K562 (cell line): ENCODE results near the gene CDKN2D. TPM values are rescaled to one million over a fixed set of nuclear protein-coding genes. Genes with fewer than 3 reads are reported as not detected.
A peak's percentile ranks its signal among the peaks of the same experiment; 100 is the strongest.

Source experiments
- ATAC-seq: fragments of 200-7000 bp; cut with Tn5 transposase; 3 replicates; pipeline ENCODE4 v1.9.1; 2020; ENCODE audit warnings: moderate library complexity
- Bru-seq: library from RNA; stranded (reverse); fragments of 400-500 nt; gene quantifications from one replicate; lab custom pipeline; 2021; lab: Mats Ljungman, UMichigan
- BruChase-seq, 2 experiments: library from RNA; stranded (reverse); fragments of 400-500 nt; gene quantifications; one replicate each; lab custom pipeline; 2021; lab: Mats Ljungman, UMichigan
- BruUV-seq: library from RNA; stranded (reverse); fragments of 400-500 nt; replicated peaks from 2 replicates; lab custom pipeline; 2021; lab: Mats Ljungman, UMichigan
- CTCF ChIA-PET: fragments of 300-600 bp; formaldehyde crosslinking; extraction: SDS; loops from one replicate; lab custom pipeline; 2021; ENCODE audit warnings: low intra/inter-chr PET ratio; lab: Yijun Ruan, JAX
- POLR2A ChIA-PET: fragments of 300-600, 350-650 bp; sonication (Branson Sonifier 250); formaldehyde crosslinking; extraction: SDS; loops from one replicate; lab custom pipeline; 2021; ENCODE audit warnings: antibody characterized with exemption, inconsistent platforms; lab: Yijun Ruan, JAX
- DNase-seq, 4 experiments: peaks; one replicate each; pipeline versions ENCODE4 v3.0.0 to v3.0.0-alpha.2; 2011 to 2018; ENCODE audit warnings: low spot score in 3 of 4, mixed read lengths in 3 of 4; ENCODE audit errors: extremely low read depth in 1 of 4
- FAIRE-seq: peaks from 2 replicates; lab custom pipeline; 2011; peaks lifted over from hg19 to GRCh38; lab: Jason Lieb, UNC
- H2AFZ ChIP-seq: 2 replicates; pipeline ENCODE4 v1.6.0; 2011; ENCODE audit warnings: low read depth, low read length, control low read depth, inconsistent platforms
- H3K27ac ChIP-seq: fragments of 200-600 bp; 3 replicates; pipeline ENCODE4 v1.8.0; 2011; ENCODE audit warnings: low read depth, mild to moderate bottlenecking, control low read depth, inconsistent platforms, low read length, moderate library complexity, mixed read lengths; ENCODE audit errors: extremely low read depth
- H3K27me3 ChIP-seq, 2 experiments: fragments of 300-600 bp in 1 of 2; 2 replicates in 1 of 2; 3 replicates in 1 of 2; pipeline versions ENCODE4 v1.6.0 to v1.8.0; 2011; ENCODE audit warnings: inconsistent platforms in 2 of 2, low read length in 2 of 2, mild to moderate bottlenecking in 1 of 2, mixed read lengths in 1 of 2, moderate library complexity in 1 of 2; ENCODE audit not compliant: control insufficient read depth in 2 of 2, insufficient read depth in 2 of 2
- H3K36me3 ChIP-seq: fragments of 300-600 bp; 3 replicates; pipeline ENCODE4 v1.8.0; 2011; ENCODE audit warnings: mild to moderate bottlenecking, low read length, inconsistent platforms; ENCODE audit not compliant: control insufficient read depth, insufficient read depth
- H3K4me1 ChIP-seq, 2 experiments: fragments of 200-600 bp in 1 of 2; replicated peaks in 1 of 2; 2 replicates in 1 of 2; 3 replicates in 1 of 2; pipeline versions ENCODE4 v1.5.1 to v1.8.0; 2011; ENCODE audit warnings: inconsistent platforms in 2 of 2, low read length in 2 of 2, mild to moderate bottlenecking in 1 of 2, mixed read lengths in 1 of 2, moderate library complexity in 1 of 2; ENCODE audit not compliant: control insufficient read depth in 2 of 2, insufficient read depth in 2 of 2
- H3K4me2 ChIP-seq: 2 replicates; pipeline ENCODE4 v1.6.1; 2011; ENCODE audit warnings: low read length, control low read depth, inconsistent platforms, mixed read lengths; ENCODE audit not compliant: insufficient read depth
- H3K4me3 ChIP-seq: fragments of 200-600 bp; sonication (generic), shearing (Covaris generic); 2 replicates; pipeline ENCODE4 v1.5.1; 2016; ENCODE audit warnings: control low read depth, inconsistent platforms
- H3K79me2 ChIP-seq: fragments of 200-600 bp; 3 replicates; pipeline ENCODE4 v1.8.0; 2011; ENCODE audit warnings: low read length, inconsistent platforms; ENCODE audit not compliant: control insufficient read depth, insufficient read depth
- H3K9ac ChIP-seq, 2 experiments: 2 replicates each; pipeline versions ENCODE4 v1.6.0 to v1.6.1; 2011; ENCODE audit warnings: low read depth in 2 of 2, low read length in 2 of 2, control low read depth in 1 of 2, inconsistent platforms in 1 of 2, mild to moderate bottlenecking in 1 of 2, mixed read lengths in 1 of 2; ENCODE audit not compliant: insufficient read depth in 1 of 2
- H3K9me1 ChIP-seq: one replicate; pipeline ENCODE4 v1.6.0; 2011; ENCODE audit warnings: inconsistent platforms, mild to moderate bottlenecking, low read length, moderate library complexity; ENCODE audit not compliant: control insufficient read depth, insufficient read depth
- H3K9me3 ChIP-seq: replicated peaks from 2 replicates; pipeline ENCODE4 v1.5.1; 2011; ENCODE audit warnings: low read depth, low read length, inconsistent platforms; ENCODE audit not compliant: control insufficient read depth, insufficient read depth
- H4K20me1 ChIP-seq: replicated peaks from 2 replicates; pipeline ENCODE4 v1.6.1; 2011; ENCODE audit warnings: low read length, inconsistent platforms, mixed read lengths; ENCODE audit not compliant: control insufficient read depth, insufficient read depth
- ATF1 ChIP-seq, 2 experiments: fragments of 450-650 bp in 1 of 2; IDR thresholded peaks; 2 replicates each; pipeline ENCODE4 v1.6.1; 2016; ENCODE audit warnings: missing compliant biosample characterization in 1 of 2, missing genetic modification characterization in 1 of 2
- ATF3 ChIP-seq, 2 experiments: fragments of 450-650 bp in 1 of 2; sonication (generic) in 1 of 2; formaldehyde crosslinking in 1 of 2; IDR thresholded peaks in 1 of 2; conservative IDR thresholded peaks in 1 of 2; 2 replicates each; pipeline versions ENCODE4 v1.6.1 to v1.8.1; 2016 to 2023; ENCODE audit warnings: mild to moderate bottlenecking in 2 of 2, moderate library complexity in 2 of 2, inconsistent platforms in 1 of 2, missing genetic modification reagents in 1 of 2
- CREB3L1 ChIP-seq: fragments of 450-650 bp; IDR thresholded peaks from 2 replicates; pipeline ENCODE4 v1.6.1; 2014; ENCODE audit warnings: low read depth, mild to moderate bottlenecking, moderate library complexity, borderline replicate concordance
- MCM2 ChIP-seq: fragments of 450-650 bp; IDR thresholded peaks from 2 replicates; pipeline ENCODE4 v1.6.1; 2017; ENCODE audit warnings: low read depth, mild to moderate bottlenecking
- MYC ChIP-seq, 2 experiments: fragments of 250-450 bp in 1 of 2; sonication (Bioruptor Pico) in 1 of 2; IDR thresholded peaks; 2 replicates each; pipeline versions ENCODE4 v1.5.1 to v1.6.1; 2012 to 2021; ENCODE audit warnings: low read depth in 2 of 2, borderline replicate concordance in 1 of 2, improper control_type of control experiment in 1 of 2, low read length in 1 of 2, mild to moderate bottlenecking in 1 of 2, moderate library complexity in 1 of 2
- SIN3A ChIP-seq, 2 experiments: fragments of 150-350 bp in 1 of 2; IDR thresholded peaks; 2 replicates each; pipeline ENCODE4 v1.6.1; 2011 to 2016; ENCODE audit warnings: borderline replicate concordance in 2 of 2, low read depth in 2 of 2, low read length in 2 of 2, mild to moderate bottlenecking in 2 of 2, moderate library complexity in 2 of 2; ENCODE audit not compliant: control insufficient read depth in 1 of 2
- TEAD1 ChIP-seq, 2 experiments: fragments of 450-650 bp in 1 of 2; sonication (generic) in 1 of 2; formaldehyde crosslinking; IDR thresholded peaks; 2 replicates each; pipeline versions ENCODE4 v1.4.0 to v1.8.0; 2020 to 2022; ENCODE audit warnings: mild to moderate bottlenecking in 2 of 2, missing genetic modification reagents in 1 of 2
- TOE1 ChIP-seq, 2 experiments: fragments of 450-650 bp in 1 of 2; sonication (generic) in 1 of 2; formaldehyde crosslinking in 1 of 2; IDR thresholded peaks; 2 replicates each; pipeline versions ENCODE4 v1.7.1 to v1.8.0; 2016 to 2022; ENCODE audit warnings: borderline replicate concordance in 2 of 2, mild to moderate bottlenecking in 2 of 2, antibody characterized with exemption in 1 of 2, inconsistent platforms in 1 of 2, low read depth in 1 of 2, missing genetic modification reagents in 1 of 2, moderate library complexity in 1 of 2
- ZBTB17 ChIP-seq: fragments of 450-650 bp; formaldehyde crosslinking; IDR thresholded peaks from 2 replicates; pipeline ENCODE4 v1.4.0; 2020; ENCODE audit warnings: mild to moderate bottlenecking
- WGBS: fragments of 100-300 bp; shearing (Covaris generic); methylation state at CpG from one replicate; pipeline ENCODE4 v1.1.6; 2016; ENCODE audit warnings: low coverage, mixed read lengths; ENCODE audit not compliant: insufficient coverage; ENCODE audit errors: missing lambda C conversion rate; 5-methylcytosine and 5-hydroxymethylcytosine counted together
- in situ Hi-C: fragments of 300-500 bp; cut with MboI; formaldehyde crosslinking; loops from 4 replicates; pipeline ENCODE4 v1.15.0; 2018; ENCODE audit warnings: inconsistent platforms, mixed read lengths
- intact Hi-C: fragments of 100-400 bp; cut with micrococcal nuclease; formaldehyde crosslinking; loops from 2 replicates; pipeline ENCODE4 v1.14.2; 2022
- long read RNA-seq, 3 experiments: library from polyadenylated mRNA in 2 of 3; library from RNA in 1 of 3; unstranded in 2 of 3; stranded (forward) in 1 of 3; transcript quantifications; one replicate each; pipeline ENCODE4 v2.0.0, GENCODE V29; 2019 to 2022
- polyA minus RNA-seq, 3 experiments: library from RNA; depleted of rRNA, polyadenylated mRNA; stranded (reverse); fragments of >200 nt; gene quantifications; 2 replicates each; pipeline ENCODE4 v1.2.3, GENCODE V29; 2011
- polyA plus RNA-seq, 8 experiments: library from polyadenylated mRNA; depleted of rRNA in 4 of 8; stranded (reverse) in 5 of 8; unstranded in 3 of 8; fragments of >200 nt; fragmentation: Nextera tagmentation in 2 of 8; fragmentation: Illumina TruSeq in 1 of 8; extraction: Ambion mirVana in 2 of 8; extraction: Trizol in 1 of 8; gene quantifications; 2 replicates each; pipeline versions ENCODE4 v1.2.1 to v1.2.3, GENCODE V29; 2011 to 2014; ENCODE audit warnings: inconsistent platforms in 1 of 8, missing spikeins in 1 of 8
- total RNA-seq, 7 experiments: library from RNA; depleted of rRNA in 6 of 7; stranded (reverse); fragments of >200 nt in 6 of 7; fragmentation: Illumina TruSeq in 2 of 7; extraction: Trizol in 2 of 7; gene quantifications; 2 replicates each; pipeline versions ENCODE4 v1.2.1 to v1.2.3, GENCODE V29; 2011 to 2021; ENCODE audit warnings: low replicate concordance in 1 of 7

Gene CDKN2D
- 3.0 and 4.1 TPM in 2 replicates for total RNA-seq (2011; cell fraction: chromatin; rRNA removed; ENCODE audit: low replicate concordance)
- 4.5 and 5.1 TPM in 2 replicates for total RNA-seq (2011; cell fraction: nucleolus; rRNA removed)
- 4.1 and 6.0 TPM in 2 replicates for total RNA-seq (2011; cell fraction: nucleoplasm; rRNA removed)
- total RNA-seq (2014; rRNA removed) (1.7 and 2.7 TPM in 2 replicates), total RNA-seq (2014; rRNA removed; fragmentation: Illumina TruSeq; extraction: Trizol) (1.7 and 2.4 TPM in 2 replicates), total RNA-seq (2015; rRNA removed; fragmentation: Illumina TruSeq; extraction: Trizol) (3.2 and 3.7 TPM in 2 replicates), total RNA-seq (2021) (4.1 and 4.7 TPM in 2 replicates), polyA plus RNA-seq (2011; rRNA removed) (5.7 and 6.6 TPM in 2 replicates), polyA plus RNA-seq (2014; fragmentation: Illumina TruSeq; extraction: Trizol) (3.7 and 4.0 TPM in 2 replicates), polyA plus RNA-seq (2014; fragmentation: Nextera tagmentation; extraction: Ambion mirVana) (1 to 10 TPM in 1 of 2 experiments, under 1 TPM in 1; 0.41 to 1.0 TPM), polyA plus RNA-seq (2014; rRNA removed) (6.7 and 8.2 TPM in 2 replicates), polyA minus RNA-seq (2011; rRNA and poly(A)+ RNA removed) (1.7 and 2.1 TPM in 2 replicates), Bru-seq, nascent RNA (percentile 55 among the genes with signal in this experiment), BruChase-seq, experiment 1, labeled RNA remaining after a 2-hour chase (percentile 56 among the genes with signal in this experiment), BruChase-seq, experiment 2, labeled RNA remaining after a 6-hour chase (percentile 64 among the genes with signal in this experiment)
- polyA plus RNA-seq (2011; cell fraction: cytosol; rRNA removed) = 9.6 and 11.2 TPM in 2 replicates
- polyA plus RNA-seq (2011; cell fraction: nucleus; rRNA removed) = 4.6 and 6.0 TPM in 2 replicates
- 4.6 and 12.8 TPM in 2 replicates for polyA plus RNA-seq (2012)
- polyA minus RNA-seq (2011; cell fraction: cytosol; rRNA and poly(A)+ RNA removed) = 1.9 and 5.0 TPM in 2 replicates
- 1.1 and 1.2 TPM in 2 replicates for polyA minus RNA-seq (2011; cell fraction: nucleus; rRNA and poly(A)+ RNA removed)
- long read RNA-seq, experiment 1, transcript CDKN2D-202 (2 exons, 1,422 nt) = major isoform, 17 of 27 reads
- long read RNA-seq, experiment 1, partial matches to known transcripts = 0 of 27 reads
- long read RNA-seq, experiment 1, other reads (novel, unspliced or antisense) = 7 of 27 reads
- long read RNA-seq, experiment 2, partial matches to known transcripts = 0 of 3 reads
- long read RNA-seq, experiment 2, other reads (novel, unspliced or antisense) = 0 of 3 reads
- long read RNA-seq, experiment 3, partial matches to known transcripts = 2 of 3 reads
- long read RNA-seq, experiment 3, other reads (novel, unspliced or antisense) = 0 of 3 reads

GRCh38 chr19:10568826-10569651 lies at the start of gene CDKN2D:
Gene CDKN2D (minus strand): TSS chr19:10568979. CDS start chr19:10568653, 326 bp downstream.
- peaks cover 6% of the 10 kb centered on the region; the same call in 2 of the 3 replicates for H3K36me3 ChIP-seq
- peak; percentile 90 for ATAC-seq
- FAIRE-seq = peak; percentile 95
- intact Hi-C loops (loop anchor here (5.0 kb wide), 2 partner anchors 83 to 92 kb away; partner anchors contain the start of gene ILF3), in situ Hi-C loops (no loop called here)
- H3K79me2 ChIP-seq = peaks cover 25% of the 10 kb centered on the region
- peak within 1 kb of the TSS; percentile 79 for H3K4me3 ChIP-seq
- H3K27ac ChIP-seq = peak within 1 kb of the TSS; percentile 95
- H3K9ac ChIP-seq = peak within 1 kb of the TSS; percentile 88 to 92
- peak; percentile 90 to 100 (median 91) for DNase-seq
- ChIA-PET POLR2A (interaction anchor here (0.7 to 1.4 kb wide), 12 partner anchors 10 to 165 kb away, joined by 3 to 9 read pairs (median 4); no protein-coding TSS in a partner anchor), CTCF (no interaction called here)
- peak within 1 kb of the TSS; percentile 94 for H3K4me2 ChIP-seq
- no peaks in the 10 kb centered on the region for H3K9me1 ChIP-seq
- 1% methylated on average over 56 of the region's 71 CpGs for WGBS
- H3K9me3 ChIP-seq = no peaks in the 10 kb centered on the region
- no peaks in the 10 kb centered on the region for H3K27me3 ChIP-seq
- TSS peak; percentile 97 for BruUV-seq
- no peaks in the 10 kb centered on the region for H4K20me1 ChIP-seq
- H3K4me1 ChIP-seq = peaks cover 31 to 53% of the 10 kb centered on the region in 2 experiments
- peak within 1 kb of the TSS; percentile 89 for H2AFZ ChIP-seq
- TF ChIP-seq TOE1 (IDR thresholded peaks at IDR 0.05; ENCODE audit: borderline replicate concordance) = peak; percentile 60
- TF ChIP-seq TOE1 (CRISPR knock-in tag; IDR thresholded peaks at IDR 0.05; ENCODE audit: borderline replicate concordance, low read depth) = no peak
- peak in 1 of 2 experiments; percentile 67; a peak in 1 of 4 replicates for TF ChIP-seq SIN3A (IDR thresholded peaks at IDR 0.05; ENCODE audit: borderline replicate concordance in 2 of 2, control insufficient read depth in 1 of 2, low read depth in 2 of 2, low read length in 2 of 2)
- TF ChIP-seq MYC (IDR thresholded peaks at IDR 0.05; ENCODE audit: low read depth, low read length) = peak; percentile 94; the same call in 1 of the 2 replicates
- TF ChIP-seq MYC (CRISPR knock-in tag; IDR thresholded peaks at IDR 0.05; ENCODE audit: borderline replicate concordance, low read depth) = peak; percentile 88
- TF ChIP-seq CREB3L1 = peak; percentile 90
- no peak for TF ChIP-seq MCM2
- peak; percentile 50; the same call in 1 of the 2 replicates for TF ChIP-seq ATF1 (CRISPR knock-in tag; IDR thresholded peaks at IDR 0.05)
- TF ChIP-seq ATF1 (tag; IDR thresholded peaks at IDR 0.05) = peak; percentile 90
- TF ChIP-seq TEAD1 (CRISPR knock-in tag; IDR thresholded peaks at IDR 0.05) = peak in 1 of 2 experiments; percentile 68; a peak in 2 of 4 replicates
- TF ChIP-seq ATF3 (IDR thresholded peaks at IDR 0.05) = peak; percentile 47; the same call in 1 of the 2 replicates
- TF ChIP-seq ATF3 (CRISPR knock-in tag; conservative IDR thresholded peaks at IDR 0.05) = peak; percentile 81; the same call in 1 of the 2 replicates
- peak; percentile 64; the same call in 1 of the 2 replicates for TF ChIP-seq ZBTB17
